NK-92 treated with Interleukin-12 subunit alpha and Interleukin-12 subunit beta, amount 100 ng/mL, for 24 hours (cell line): ENCODE results near the gene UGT1A4.

ENCODE experiments used
- DNase-seq: peaks from one replicate; lab custom pipeline; 2025; lab: John Stamatoyannopoulos, UW

The UGT1A4 gene

GRCh38 chr2:233718552-233718951 lies at the start of gene UGT1A4:
TSS of gene UGT1A4 (plus strand) at chr2:233718736. CDS start at chr2:233718821, 85 bp downstream.
- DNase-seq: no peak

- no peak for DNase-seq
Measured at GRCh38 chr2:233671290-233672161, 47.0 kb upstream of the UGT1A4 start, which contains the start of gene UGT1A9. TSS of gene UGT1A9 (plus strand) at chr2:233671898. CDS start at chr2:233671935, 37 bp downstream.

GRCh38 chr2:233672886-233673285 lies 45.6 kb upstream of the UGT1A4 start:
- no peak for DNase-seq

GRCh38 chr2:233673896-233674295 lies 44.6 kb upstream of the UGT1A4 start:
- no peak for DNase-seq

- no peak for DNase-seq
Measured at GRCh38 chr2:233674314-233674713, 44.2 kb upstream of the UGT1A4 start.

GRCh38 chr2:233674995-233675394 lies 43.5 kb upstream of the UGT1A4 start:
- DNase-seq: no peak

- no peak for DNase-seq
Measured at GRCh38 chr2:233676046-233676445, 42.5 kb upstream of the UGT1A4 start.

GRCh38 chr2:233679196-233679595 lies 39.3 kb upstream of the UGT1A4 start:
- DNase-seq: no peak

- DNase-seq: no peak
Measured at GRCh38 chr2:233680361-233681045, 38.0 kb upstream of the UGT1A4 start.

GRCh38 chr2:233681521-233682099 lies 36.9 kb upstream of the UGT1A4 start, which contains the start of gene UGT1A7:
TSS of gene UGT1A7 (plus strand) at chr2:233681901. CDS start at chr2:233681938, 37 bp downstream.
- DNase-seq: no peak

GRCh38 chr2:233684640-233685039 lies 33.9 kb upstream of the UGT1A4 start:
- DNase-seq: no peak

- DNase-seq: no peak
Measured at GRCh38 chr2:233686928-233687327, 31.6 kb upstream of the UGT1A4 start.

GRCh38 chr2:233688341-233688740 lies 30.2 kb upstream of the UGT1A4 start:
- DNase-seq: no peak

GRCh38 chr2:233689031-233689430 lies 29.5 kb upstream of the UGT1A4 start:
- DNase-seq: no peak

- DNase-seq: no peak
Measured at GRCh38 chr2:233689501-233689900, 29.0 kb upstream of the UGT1A4 start.

GRCh38 chr2:233690444-233690843 lies 28.1 kb upstream of the UGT1A4 start:
- DNase-seq: no peak

- no peak for DNase-seq
Measured at GRCh38 chr2:233691443-233692433, 26.8 kb upstream of the UGT1A4 start.

GRCh38 chr2:233692648-233693047 lies 25.9 kb upstream of the UGT1A4 start, which contains the start of gene UGT1A6:
TSS of gene UGT1A6 (plus strand) at chr2:233692890. CDS start at chr2:233693005, 115 bp downstream.
- DNase-seq: no peak

GRCh38 chr2:233693963-233694362 lies 24.6 kb upstream of the UGT1A4 start:
- DNase-seq: no peak

GRCh38 chr2:233698740-233699139 lies 19.8 kb upstream of the UGT1A4 start:
- DNase-seq: no peak

GRCh38 chr2:233699424-233700027 lies 19.0 kb upstream of the UGT1A4 start:
- no peak for DNase-seq
